HG03521 (cell line): ENCODE results near the gene GPBP1L1.
"Not testable (repeated sequence)": the region's sequence is repeated elsewhere in the genome, so short reads cannot be mapped to it uniquely, and the experiment has no call there.

Source experiments
- ATAC-seq: cut with Tn5 transposase; IDR thresholded peaks from one replicate; pipeline ENCODE4 v1.9.1; 2021; ENCODE audit warnings: mild to moderate bottlenecking, moderate library complexity; ENCODE audit not compliant: unreplicated experiment

GPBP1L1 gene

GRCh38 chr1:45686288-45687013 is at the start of gene GPBP1L1:
Gene GPBP1L1, minus strand, starts transcription at chr1:45686533. Its CDS starts 27,446 bp downstream, at chr1:45659087.
- peak; percentile 60 for ATAC-seq

- ATAC-seq: no peak
Measured at GRCh38 chr1:45730780-45731319, 44.5 kb upstream of the GPBP1L1 start.

GRCh38 chr1:45730075-45730779 is 43.9 kb upstream of the GPBP1L1 start:
- ATAC-seq: no peak

GRCh38 chr1:45726007-45726406 is 39.7 kb upstream of the GPBP1L1 start:
- not testable (repeated sequence) for ATAC-seq

- ATAC-seq: no peak
Measured at GRCh38 chr1:45723248-45723930, 37.1 kb upstream of the GPBP1L1 start.

- ATAC-seq: no peak
Measured at GRCh38 chr1:45722809-45723208, 36.5 kb upstream of the GPBP1L1 start.

- no peak for ATAC-seq
Measured at GRCh38 chr1:45721207-45721606, 34.9 kb upstream of the GPBP1L1 start.

GRCh38 chr1:45718289-45718688 is 32.0 kb upstream of the GPBP1L1 start:
- no peak for ATAC-seq

GRCh38 chr1:45717386-45717785 is 31.1 kb upstream of the GPBP1L1 start:
- not testable (repeated sequence) for ATAC-seq

GRCh38 chr1:45716700-45717099 is 30.4 kb upstream of the GPBP1L1 start:
- no peak for ATAC-seq

GRCh38 chr1:45713711-45714110 is 27.4 kb upstream of the GPBP1L1 start:
- no peak for ATAC-seq

- no peak for ATAC-seq
Measured at GRCh38 chr1:45704637-45705036, 18.3 kb upstream of the GPBP1L1 start.

- ATAC-seq: no peak
Measured at GRCh38 chr1:45694823-45695222, 8.5 kb upstream of the GPBP1L1 start.

GRCh38 chr1:45693811-45694210 is 7.5 kb upstream of the GPBP1L1 start:
- not testable (repeated sequence) for ATAC-seq

- ATAC-seq: no peak
Measured at GRCh38 chr1:45687754-45688740, 1.7 kb upstream of the GPBP1L1 start, which contains the start of gene TMEM69. Gene TMEM69, plus strand, starts transcription at chr1:45688181. Its CDS starts 2,888 bp downstream, at chr1:45691069.

- ATAC-seq: peak; percentile 76
Measured at GRCh38 chr1:45687014-45687753, 851 bp upstream of the GPBP1L1 start.

- peak; percentile 9 for ATAC-seq
Measured at GRCh38 chr1:45686015-45686287, 382 bp downstream of the GPBP1L1 start.

- ATAC-seq: no peak
Measured at GRCh38 chr1:45685308-45686014, 872 bp downstream of the GPBP1L1 start.

GRCh38 chr1:45684402-45684801 is 1.9 kb downstream of the GPBP1L1 start:
- ATAC-seq: no peak
